A673 (cell line): ENCODE data around the gene DIP2C.

Experiments
- EZH2 ChIP-seq: fragments of 200-600 bp; sonication (generic); IDR thresholded peaks from 2 replicates; pipeline ENCODE4 v1.6.1; 2017; ENCODE audit warnings: borderline replicate concordance, low read depth, mild to moderate bottlenecking, mixed read lengths, antibody characterized with exemption, low read length; ENCODE audit not compliant: poor library complexity, severe bottlenecking
- TF ChIP-seq, protein P1 (sequence below): fragments of 300-800, 200-600 bp; sonication (generic); conservative IDR thresholded peaks from 2 replicates; pipeline ENCODE4 v1.5.1; 2017; ENCODE audit warnings: low read depth, mild to moderate bottlenecking, antibody characterized with exemption, low read length, moderate library complexity, mixed read lengths

DNA sequence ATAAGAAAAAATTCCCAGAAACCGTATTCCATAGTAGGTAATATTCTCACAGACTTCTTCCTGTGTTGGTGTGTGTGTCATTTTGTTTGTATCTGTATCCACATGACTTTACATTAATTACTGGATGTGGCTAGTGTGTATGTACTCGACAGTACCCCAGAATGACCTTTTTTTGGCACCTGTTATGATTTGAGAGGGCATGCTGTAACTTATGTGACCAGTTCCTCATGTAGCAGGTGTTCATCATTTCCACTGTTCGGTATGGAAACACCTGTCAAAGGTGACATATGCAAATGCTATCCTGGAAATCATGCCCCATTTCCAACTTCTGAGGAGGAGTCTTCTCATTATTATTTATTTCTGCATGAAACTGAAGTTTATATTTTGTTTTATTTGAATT lies 464.9 kb downstream of the DIP2C start:
- TF ChIP-seq, protein P1, sequence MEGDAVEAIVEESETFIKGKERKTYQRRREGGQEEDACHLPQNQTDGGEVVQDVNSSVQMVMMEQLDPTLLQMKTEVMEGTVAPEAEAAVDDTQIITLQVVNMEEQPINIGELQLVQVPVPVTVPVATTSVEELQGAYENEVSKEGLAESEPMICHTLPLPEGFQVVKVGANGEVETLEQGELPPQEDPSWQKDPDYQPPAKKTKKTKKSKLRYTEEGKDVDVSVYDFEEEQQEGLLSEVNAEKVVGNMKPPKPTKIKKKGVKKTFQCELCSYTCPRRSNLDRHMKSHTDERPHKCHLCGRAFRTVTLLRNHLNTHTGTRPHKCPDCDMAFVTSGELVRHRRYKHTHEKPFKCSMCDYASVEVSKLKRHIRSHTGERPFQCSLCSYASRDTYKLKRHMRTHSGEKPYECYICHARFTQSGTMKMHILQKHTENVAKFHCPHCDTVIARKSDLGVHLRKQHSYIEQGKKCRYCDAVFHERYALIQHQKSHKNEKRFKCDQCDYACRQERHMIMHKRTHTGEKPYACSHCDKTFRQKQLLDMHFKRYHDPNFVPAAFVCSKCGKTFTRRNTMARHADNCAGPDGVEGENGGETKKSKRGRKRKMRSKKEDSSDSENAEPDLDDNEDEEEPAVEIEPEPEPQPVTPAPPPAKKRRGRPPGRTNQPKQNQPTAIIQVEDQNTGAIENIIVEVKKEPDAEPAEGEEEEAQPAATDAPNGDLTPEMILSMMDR = no peak
- TF ChIP-seq EZH2 = no peak
